ENCODE measurements around the gene ACAN.

DNA sequence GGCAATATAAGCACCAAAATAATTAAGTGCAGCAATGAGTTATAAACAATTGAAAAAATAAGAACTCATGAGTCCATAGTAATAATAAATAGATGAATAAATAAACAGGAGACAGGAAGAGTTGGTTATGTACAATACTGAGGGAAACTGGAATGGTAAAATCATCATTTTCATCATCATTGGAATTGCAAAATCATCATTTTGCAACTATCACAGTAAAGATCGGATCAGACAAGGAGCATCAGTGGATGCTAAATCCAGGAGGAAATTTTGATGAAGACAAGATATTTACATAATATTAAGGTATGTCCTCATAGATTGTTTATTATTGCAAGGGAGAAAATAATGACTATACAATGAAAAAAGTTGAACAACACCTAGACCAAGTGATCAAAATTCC is 38.8 kb upstream of the ACAN start:
- TF ChIP-seq, protein P1, sequence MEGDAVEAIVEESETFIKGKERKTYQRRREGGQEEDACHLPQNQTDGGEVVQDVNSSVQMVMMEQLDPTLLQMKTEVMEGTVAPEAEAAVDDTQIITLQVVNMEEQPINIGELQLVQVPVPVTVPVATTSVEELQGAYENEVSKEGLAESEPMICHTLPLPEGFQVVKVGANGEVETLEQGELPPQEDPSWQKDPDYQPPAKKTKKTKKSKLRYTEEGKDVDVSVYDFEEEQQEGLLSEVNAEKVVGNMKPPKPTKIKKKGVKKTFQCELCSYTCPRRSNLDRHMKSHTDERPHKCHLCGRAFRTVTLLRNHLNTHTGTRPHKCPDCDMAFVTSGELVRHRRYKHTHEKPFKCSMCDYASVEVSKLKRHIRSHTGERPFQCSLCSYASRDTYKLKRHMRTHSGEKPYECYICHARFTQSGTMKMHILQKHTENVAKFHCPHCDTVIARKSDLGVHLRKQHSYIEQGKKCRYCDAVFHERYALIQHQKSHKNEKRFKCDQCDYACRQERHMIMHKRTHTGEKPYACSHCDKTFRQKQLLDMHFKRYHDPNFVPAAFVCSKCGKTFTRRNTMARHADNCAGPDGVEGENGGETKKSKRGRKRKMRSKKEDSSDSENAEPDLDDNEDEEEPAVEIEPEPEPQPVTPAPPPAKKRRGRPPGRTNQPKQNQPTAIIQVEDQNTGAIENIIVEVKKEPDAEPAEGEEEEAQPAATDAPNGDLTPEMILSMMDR (IDR thresholded peaks at IDR 0.05): no peak
- TF ChIP-seq POLR2A (IDR thresholded peaks at IDR 0.05): no peak

Measured in stomach (tissue), 4 donors.